ENCODE data around the gene SETD7.
A peak's percentile ranks its signal among the peaks of the same experiment; 100 is the strongest.

Gene SETD7

DNA sequence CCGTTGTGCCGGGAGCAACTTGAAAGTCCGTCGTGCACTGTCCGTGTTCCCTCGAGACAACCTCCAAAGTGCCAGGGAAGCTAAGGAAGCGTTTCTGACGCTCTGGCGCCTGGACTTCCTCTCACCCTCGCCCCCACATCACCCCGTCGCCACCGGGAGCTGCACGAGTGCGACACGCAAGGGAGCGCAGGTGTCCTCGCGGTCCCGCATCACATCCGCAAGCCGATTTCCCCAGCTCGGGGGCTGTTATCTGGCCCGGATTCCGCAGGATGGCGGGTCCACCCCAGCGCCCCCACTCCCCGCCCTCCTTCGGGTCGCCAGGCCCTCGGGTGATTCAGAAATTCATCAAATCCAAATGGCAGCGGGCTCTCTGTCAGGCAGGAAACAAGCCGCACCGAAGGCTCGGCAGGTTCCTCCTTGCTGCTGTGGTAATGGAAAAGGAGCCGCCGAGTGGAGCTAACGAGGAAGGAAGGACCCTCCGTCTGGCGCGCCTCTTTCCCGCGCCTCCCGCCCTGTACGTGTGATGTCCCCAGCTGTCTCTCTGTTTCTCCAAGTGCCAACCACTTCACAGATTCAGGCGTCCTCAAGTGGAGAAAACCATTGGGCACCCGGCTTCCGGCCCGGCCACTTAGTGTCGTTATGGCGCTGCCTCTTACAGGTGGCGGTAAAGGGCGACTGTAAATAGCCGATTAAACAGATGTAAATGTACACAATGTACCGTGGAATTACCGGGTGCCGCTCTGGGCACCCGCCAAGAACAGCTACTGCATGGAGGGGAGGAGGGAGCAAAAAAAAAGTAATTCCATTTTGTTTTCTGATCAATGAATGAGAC is 921 bp upstream of the SETD7 start:
- FAIRE-seq, result no peak
- TF ChIP-seq TAF1 (IDR thresholded peaks at IDR 0.05; ENCODE audit: borderline replicate concordance, low read depth, low read length) (no peak), POLR2AphosphoS5 (IDR thresholded peaks at IDR 0.05; ENCODE audit: low read depth, low read length) (no peak)
- DNase-seq (ENCODE audit: insufficient read length), result peak; percentile 21

DNA sequence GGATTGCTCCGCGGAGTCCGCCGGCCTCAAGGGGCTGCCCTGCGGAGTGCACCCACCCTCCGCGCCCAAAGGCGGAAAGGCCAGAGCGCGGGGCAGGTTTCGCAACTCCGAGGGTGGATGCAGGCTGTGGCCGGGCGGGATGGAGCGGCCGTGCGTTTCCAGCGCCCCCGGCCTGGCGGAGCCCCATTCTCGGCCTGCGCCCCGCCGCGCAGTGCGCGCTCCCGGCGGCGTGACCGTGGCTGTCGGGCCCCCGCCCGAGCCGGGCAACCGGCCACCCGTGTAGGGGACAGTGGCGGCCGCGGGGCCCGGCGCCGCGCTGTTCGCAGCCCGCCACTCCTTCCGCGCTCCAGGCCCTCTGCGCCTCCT is 331 bp downstream of the SETD7 start:
- TF ChIP-seq POLR2AphosphoS5 (IDR thresholded peaks at IDR 0.05; ENCODE audit: low read depth, low read length) (no peak), TAF1 (IDR thresholded peaks at IDR 0.05; ENCODE audit: borderline replicate concordance, low read depth, low read length) (no peak), POLR2A (IDR thresholded peaks at IDR 0.05; ENCODE audit: low read depth, low read length) (no peak)
- FAIRE-seq (no peak), DNase-seq (ENCODE audit: insufficient read length) (no peak)

DNA sequence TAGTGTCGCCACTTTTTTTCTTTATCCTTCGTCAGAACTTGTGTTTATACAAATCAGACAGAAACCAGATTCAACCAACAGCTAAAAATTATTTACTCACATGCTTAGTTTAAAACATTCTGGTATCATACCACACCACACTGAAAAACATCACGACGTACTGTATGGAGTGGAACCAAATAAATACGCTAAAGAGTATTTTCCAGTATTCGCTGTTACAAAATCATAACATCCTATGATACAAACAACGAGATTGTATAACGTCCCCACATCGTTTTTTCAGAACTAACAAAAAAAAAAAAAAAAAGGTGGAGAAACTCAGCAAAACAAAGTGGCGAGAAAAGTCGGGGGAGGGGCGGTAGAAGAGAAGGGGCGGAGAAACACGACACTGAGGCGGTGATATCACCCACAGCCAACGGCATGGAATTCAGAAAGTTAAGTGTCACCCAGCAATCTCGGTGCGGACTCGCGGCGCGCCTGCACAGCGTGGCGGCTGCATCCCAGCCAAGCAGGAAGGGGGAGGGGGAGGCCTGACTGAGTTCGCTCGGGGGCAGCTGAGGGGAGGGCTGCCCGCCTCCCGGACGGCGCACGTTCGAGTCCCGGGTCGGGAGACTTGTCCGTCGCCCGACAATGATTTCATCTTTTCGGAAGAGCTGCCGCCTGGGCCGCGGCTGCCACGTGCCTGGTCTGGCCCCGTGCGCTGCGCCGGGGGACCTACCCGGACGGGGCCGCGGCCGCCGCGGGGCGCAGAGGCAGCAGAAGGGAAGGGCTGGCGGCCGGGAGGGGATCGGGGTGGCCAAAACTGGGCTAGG is 920 bp downstream of the SETD7 start:
- DNase-seq (ENCODE audit: insufficient read length) (peak; percentile 36), FAIRE-seq (peak; percentile 67)
- TF ChIP-seq POLR2A (IDR thresholded peaks at IDR 0.05; ENCODE audit: low read depth, low read length), result no peak
- no peak for TF ChIP-seq TAF1 (IDR thresholded peaks at IDR 0.05; ENCODE audit: borderline replicate concordance, low read depth, low read length)
- no peak for TF ChIP-seq POLR2AphosphoS5 (IDR thresholded peaks at IDR 0.05; ENCODE audit: low read depth, low read length)

DNA sequence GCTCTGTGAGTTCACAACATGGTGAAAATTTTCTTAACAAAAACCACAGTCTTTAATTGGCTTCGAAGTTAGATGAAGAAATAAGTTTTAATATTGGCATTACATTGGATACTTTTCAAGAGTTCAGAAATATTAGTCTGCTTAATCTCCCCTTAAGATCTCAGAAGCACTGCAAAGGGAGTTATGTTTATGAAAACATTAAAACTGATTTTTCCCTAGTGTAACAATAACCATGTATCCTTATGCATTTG is 1.5 kb downstream of the SETD7 start:
- no peak for FAIRE-seq
- no peak for TF ChIP-seq POLR2A (IDR thresholded peaks at IDR 0.05; ENCODE audit: low read depth, low read length)
- no peak for TF ChIP-seq TAF1 (IDR thresholded peaks at IDR 0.05; ENCODE audit: borderline replicate concordance, low read depth, low read length)
- no peak for TF ChIP-seq POLR2AphosphoS5 (IDR thresholded peaks at IDR 0.05; ENCODE audit: low read depth, low read length)

DNA sequence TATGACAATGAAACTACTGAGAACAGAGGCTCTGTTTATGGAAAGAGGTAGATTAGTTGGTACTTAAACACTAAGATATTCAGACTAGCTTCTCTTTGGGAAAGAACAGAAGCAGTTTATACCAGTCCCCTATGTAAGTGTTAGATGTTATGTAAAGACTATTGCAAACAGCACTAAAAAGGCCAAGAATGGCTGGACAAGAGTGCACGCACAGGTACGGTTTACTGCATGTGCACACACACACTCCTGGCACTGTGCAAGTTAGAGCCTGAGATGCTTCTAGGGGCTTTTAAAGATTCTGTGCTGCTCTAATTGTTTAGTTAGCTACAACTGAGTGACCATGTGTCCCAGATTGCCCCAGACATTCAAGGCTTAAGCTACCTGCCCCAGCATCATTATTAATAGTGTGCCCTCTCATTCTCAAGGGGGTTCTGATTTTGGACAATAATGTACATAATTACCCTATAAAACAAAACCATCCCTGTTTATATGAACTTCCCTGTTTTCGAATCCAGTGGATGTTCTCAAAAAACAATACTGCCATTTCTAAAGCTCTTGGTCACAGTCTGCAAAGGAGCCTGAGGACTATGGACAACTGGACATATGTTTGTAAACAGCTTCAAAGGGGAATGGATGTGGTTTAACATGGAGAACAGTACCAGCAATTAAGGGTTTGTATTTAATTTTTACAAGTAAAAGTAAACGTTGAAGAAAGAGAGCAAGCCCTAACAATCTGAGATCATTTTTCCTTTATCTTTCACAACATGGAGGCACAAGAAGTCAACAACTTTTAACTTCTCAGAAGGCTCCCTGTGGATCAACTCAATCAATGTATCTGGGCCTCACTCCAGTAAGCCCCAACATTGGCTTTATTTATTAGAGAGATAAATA is 2.0 kb downstream of the SETD7 start:
- TF ChIP-seq POLR2A (IDR thresholded peaks at IDR 0.05; ENCODE audit: low read depth, low read length) (no peak), POLR2AphosphoS5 (IDR thresholded peaks at IDR 0.05; ENCODE audit: low read depth, low read length) (no peak), TAF1 (IDR thresholded peaks at IDR 0.05; ENCODE audit: borderline replicate concordance, low read depth, low read length) (no peak)
- DNase-seq (ENCODE audit: insufficient read length) (no peak), FAIRE-seq (no peak)

More for the DNA sequence above, 1.5 kb downstream of the SETD7 start:
- DNase-seq (ENCODE audit: insufficient read length), result no peak

DNA sequence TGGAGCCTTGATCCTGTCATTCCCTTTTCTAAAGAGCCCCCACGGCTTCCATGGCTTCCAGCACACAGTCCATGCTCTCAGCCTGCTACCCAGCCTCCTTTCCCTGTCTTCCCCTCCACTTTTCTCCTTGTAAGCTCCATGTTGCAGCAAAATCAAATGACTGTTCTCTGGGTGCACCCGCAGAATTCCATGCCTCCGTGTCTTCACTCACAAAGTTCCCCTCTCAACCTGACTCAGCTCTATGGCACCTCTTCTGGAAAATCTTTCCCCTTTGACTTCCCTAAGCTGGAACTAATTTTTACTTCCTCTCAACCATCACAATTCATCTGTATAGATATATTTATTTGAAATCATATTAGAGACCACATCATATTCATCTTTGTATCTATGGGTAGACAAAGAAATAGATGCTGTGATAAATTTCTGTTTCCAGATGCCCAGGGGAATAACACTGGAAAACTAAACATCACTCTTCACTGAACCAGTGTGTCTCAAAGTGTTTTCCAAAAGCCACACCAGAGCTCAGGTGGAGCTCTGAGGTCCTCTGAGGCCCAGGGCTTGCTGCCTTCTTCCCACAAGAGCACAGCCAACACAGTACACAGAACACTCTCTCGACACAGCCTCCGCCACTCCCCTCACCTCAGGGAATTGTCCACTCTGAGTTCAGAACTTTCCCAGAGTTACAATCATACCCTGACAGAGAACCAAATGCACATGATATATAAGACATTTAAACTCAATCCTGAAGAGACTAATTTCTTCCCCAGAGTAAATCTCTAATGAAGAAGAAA is 3.3 kb downstream of the SETD7 start:
- FAIRE-seq (no peak), DNase-seq (ENCODE audit: insufficient read length) (no peak)
- TF ChIP-seq POLR2AphosphoS5 (IDR thresholded peaks at IDR 0.05; ENCODE audit: low read depth, low read length) (no peak), TAF1 (IDR thresholded peaks at IDR 0.05; ENCODE audit: borderline replicate concordance, low read depth, low read length) (no peak), POLR2A (IDR thresholded peaks at IDR 0.05; ENCODE audit: low read depth, low read length) (no peak)

DNA sequence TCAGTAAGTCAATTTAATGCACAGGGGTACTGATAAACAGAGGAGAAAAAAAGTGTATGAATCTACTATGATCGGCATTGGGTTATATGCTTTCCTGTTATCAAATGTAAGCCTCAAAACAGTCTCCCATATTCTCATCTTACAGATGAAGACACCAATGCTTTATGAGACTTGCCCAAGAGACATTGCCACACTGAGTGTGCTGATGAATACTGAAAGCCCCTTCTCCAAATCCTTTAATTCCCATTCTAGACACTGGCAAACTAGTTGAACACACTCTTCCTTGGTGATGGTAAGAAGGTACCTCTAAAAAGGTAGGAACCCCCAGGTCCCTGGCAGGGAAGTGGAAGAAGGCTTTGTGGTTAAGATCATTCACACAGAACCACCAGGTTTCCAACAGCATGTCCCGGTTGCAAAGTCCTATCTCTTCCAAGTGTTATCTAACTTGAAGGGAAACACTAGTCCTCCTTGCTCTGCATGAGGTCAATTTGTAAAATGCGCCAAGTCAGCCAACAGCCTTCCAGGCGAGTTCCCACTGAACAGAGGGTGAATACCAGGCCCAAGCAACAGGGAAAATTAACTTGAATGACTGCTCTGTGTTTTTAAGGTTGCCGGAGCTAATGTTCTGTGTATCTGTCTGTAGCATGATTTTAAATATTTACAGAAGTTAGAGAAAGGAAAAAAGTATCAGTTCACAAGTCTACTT is 5.1 kb downstream of the SETD7 start:
- TF ChIP-seq POLR2AphosphoS5 (IDR thresholded peaks at IDR 0.05; ENCODE audit: low read depth, low read length) (no peak), POLR2A (IDR thresholded peaks at IDR 0.05; ENCODE audit: low read depth, low read length) (no peak), TAF1 (IDR thresholded peaks at IDR 0.05; ENCODE audit: borderline replicate concordance, low read depth, low read length) (no peak)
- DNase-seq (ENCODE audit: insufficient read length) (no peak), FAIRE-seq (no peak)

DNA sequence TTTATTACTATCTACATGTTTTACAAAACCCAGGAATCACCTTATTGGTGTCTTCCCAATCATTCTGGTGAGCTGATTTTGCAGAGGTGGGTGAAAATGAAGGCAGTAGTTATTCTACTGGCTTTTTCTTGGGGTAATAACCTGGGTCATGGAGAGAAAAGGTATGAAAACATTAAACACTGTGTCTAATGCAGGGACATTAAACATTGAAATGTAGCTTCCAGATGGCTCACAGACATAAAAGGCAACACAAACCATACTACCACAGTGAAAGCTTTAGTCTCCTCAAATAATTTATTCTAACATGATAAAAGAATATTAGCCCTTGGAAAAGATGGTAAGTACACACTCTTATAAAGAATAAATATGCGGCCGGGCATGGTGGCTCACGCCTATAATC is 8.0 kb downstream of the SETD7 start:
- DNase-seq (ENCODE audit: insufficient read length) (no peak), FAIRE-seq (no peak)
- TF ChIP-seq TAF1 (IDR thresholded peaks at IDR 0.05; ENCODE audit: borderline replicate concordance, low read depth, low read length), result no peak
- no peak for TF ChIP-seq POLR2AphosphoS5 (IDR thresholded peaks at IDR 0.05; ENCODE audit: low read depth, low read length)
- no peak for TF ChIP-seq POLR2A (IDR thresholded peaks at IDR 0.05; ENCODE audit: low read depth, low read length)

DNA sequence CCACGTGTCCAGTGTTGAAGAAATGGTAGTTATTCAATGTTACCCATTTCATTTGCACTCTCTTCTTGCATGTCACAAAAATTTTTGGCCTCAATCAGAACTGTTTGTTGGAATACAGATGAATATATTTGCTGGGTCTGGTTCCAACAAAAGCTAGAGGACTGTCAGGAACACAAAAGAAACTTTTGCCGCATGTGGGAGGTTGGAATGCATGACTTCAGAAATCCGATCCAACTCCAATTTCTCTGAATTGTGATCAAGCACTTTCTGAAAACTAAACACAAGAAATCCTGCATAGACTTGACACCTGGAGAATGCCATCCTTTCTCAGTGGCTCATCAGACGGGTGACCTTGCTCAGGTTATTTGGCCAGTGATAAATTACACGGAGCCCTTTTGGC is 15.4 kb downstream of the SETD7 start:
- no peak for TF ChIP-seq POLR2A (IDR thresholded peaks at IDR 0.05; ENCODE audit: low read depth, low read length)
- no peak for TF ChIP-seq POLR2AphosphoS5 (IDR thresholded peaks at IDR 0.05; ENCODE audit: low read depth, low read length)
- no peak for TF ChIP-seq TAF1 (IDR thresholded peaks at IDR 0.05; ENCODE audit: borderline replicate concordance, low read depth, low read length)
- FAIRE-seq, result no peak
- DNase-seq (ENCODE audit: insufficient read length), result no peak

DNA sequence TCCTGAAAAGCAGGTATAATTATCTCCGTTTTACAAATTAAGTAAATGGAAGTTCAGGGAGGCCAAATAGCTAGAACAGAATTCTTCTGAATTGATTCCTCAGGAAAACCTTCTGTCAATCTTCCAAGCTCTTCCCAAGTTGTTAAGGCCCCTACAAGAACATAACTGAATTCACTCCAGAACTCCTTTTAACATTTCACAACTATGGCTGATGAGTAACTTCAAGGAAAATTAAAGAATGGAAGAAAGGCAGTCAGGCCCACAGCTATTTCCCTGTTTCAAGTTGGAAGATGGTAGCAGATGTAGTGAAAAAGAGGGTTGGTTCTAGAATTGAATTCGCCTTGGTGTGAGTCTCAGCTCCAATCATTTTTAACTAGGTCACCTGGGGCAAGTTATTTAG is 15.9 kb downstream of the SETD7 start:
- DNase-seq (ENCODE audit: insufficient read length) (no peak), FAIRE-seq (no peak)
- TF ChIP-seq TAF1 (IDR thresholded peaks at IDR 0.05; ENCODE audit: borderline replicate concordance, low read depth, low read length), result no peak
